DOHH2 (cell line): ENCODE results near the gene DPP10.

ENCODE experiments used
- CTCF ChIP-seq: fragments of 200-600 bp; sonication (generic); IDR thresholded peaks from one replicate; pipeline ENCODE4 v1.5.1; 2014; ENCODE audit warnings: antibody characterized with exemption, mild to moderate bottlenecking, low read depth, low read length; ENCODE audit not compliant: poor library complexity, severe bottlenecking
- EZH2phosphoT487 ChIP-seq: fragments of 200-600 bp; sonication (generic); IDR thresholded peaks from 2 replicates; pipeline ENCODE4 v1.6.1; 2017; ENCODE audit warnings: borderline replicate concordance, mild to moderate bottlenecking, antibody characterized with exemption, low read length, moderate library complexity, mixed read lengths

DNA sequence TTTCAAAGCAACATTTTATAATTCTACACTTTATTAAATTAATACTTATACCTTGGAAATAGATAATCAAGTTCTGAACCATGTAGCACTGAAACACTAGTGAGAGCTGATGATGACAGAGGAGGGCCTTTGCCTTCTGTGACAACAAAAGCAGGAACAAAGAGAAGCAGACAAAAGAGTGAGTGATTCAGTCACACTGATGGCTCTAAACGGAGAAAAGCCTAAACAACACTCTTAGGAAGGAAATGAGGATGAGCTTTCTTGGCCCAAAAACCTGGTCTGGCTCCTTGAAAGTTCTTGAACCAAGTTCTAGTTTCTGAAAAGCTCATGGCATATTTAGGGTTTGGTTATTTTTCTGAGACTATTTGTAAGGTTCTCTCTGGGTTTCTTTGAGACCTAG, 271.9 kb downstream of the DPP10 start:
- TF ChIP-seq CTCF, result no peak
- no peak for TF ChIP-seq EZH2phosphoT487
